Measurements from ENCODE around the gene CAMK1D.

DNA sequence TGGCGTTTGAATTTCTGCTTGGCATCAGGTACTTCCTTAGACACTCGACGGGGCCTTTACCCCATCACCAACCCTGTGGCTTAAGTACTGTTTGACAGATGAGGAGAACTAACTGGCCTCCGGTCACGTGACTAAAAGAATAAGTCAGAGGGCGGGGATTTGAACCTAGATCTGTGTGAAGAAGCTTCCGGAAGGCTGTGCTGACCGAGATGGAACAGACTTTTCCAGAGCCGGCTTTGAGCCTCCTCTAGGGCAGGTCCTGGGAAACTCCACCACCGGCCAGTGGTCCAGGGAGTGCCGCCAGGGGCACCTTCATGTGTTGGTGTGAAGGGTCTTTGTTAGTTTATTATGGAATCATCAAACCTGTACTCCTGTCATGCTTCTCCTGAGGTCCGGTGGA, 26.9 kb downstream of the CAMK1D start:
- TF ChIP-seq CTCF (IDR thresholded peaks at IDR 0.05): no peak
- TF ChIP-seq POLR2A (IDR thresholded peaks at IDR 0.05): no peak

Data from testis (tissue), 2 donors.